HG03135 (cell line): ENCODE measurements around the gene SDK1.

Source experiments
- ATAC-seq: cut with Tn5 transposase; IDR thresholded peaks from one replicate; pipeline ENCODE4 v1.9.1; 2021; ENCODE audit warnings: mild to moderate bottlenecking, moderate library complexity; ENCODE audit not compliant: unreplicated experiment

The SDK1 gene

GRCh38 chr7:4057289-4057616 lies 756.2 kb downstream of the SDK1 start:
- no peak for ATAC-seq

GRCh38 chr7:4058158-4058557 lies 757.1 kb downstream of the SDK1 start:
- ATAC-seq = no peak

- no peak for ATAC-seq
Measured at GRCh38 chr7:4065190-4065589, 764.1 kb downstream of the SDK1 start.

GRCh38 chr7:4066206-4066605 lies 765.2 kb downstream of the SDK1 start:
- ATAC-seq = no peak

- no peak for ATAC-seq
Measured at GRCh38 chr7:4066626-4067475, 765.8 kb downstream of the SDK1 start.

- ATAC-seq = no peak
Measured at GRCh38 chr7:4067476-4067760, 766.4 kb downstream of the SDK1 start.

GRCh38 chr7:4067874-4068273 lies 766.8 kb downstream of the SDK1 start:
- ATAC-seq = no peak

- no peak for ATAC-seq
Measured at GRCh38 chr7:4068286-4068685, 767.2 kb downstream of the SDK1 start.

GRCh38 chr7:4069268-4070095 lies 768.4 kb downstream of the SDK1 start:
- no peak for ATAC-seq

GRCh38 chr7:4070214-4070613 lies 769.2 kb downstream of the SDK1 start:
- no peak for ATAC-seq

- no peak for ATAC-seq
Measured at GRCh38 chr7:4071370-4072058, 770.5 kb downstream of the SDK1 start.

GRCh38 chr7:4072161-4072925 lies 771.3 kb downstream of the SDK1 start:
- ATAC-seq = no peak

GRCh38 chr7:4073052-4073451 lies 772.0 kb downstream of the SDK1 start:
- no peak for ATAC-seq

GRCh38 chr7:4073750-4074149 lies 772.7 kb downstream of the SDK1 start:
- no peak for ATAC-seq

- no peak for ATAC-seq
Measured at GRCh38 chr7:4074407-4074806, 773.4 kb downstream of the SDK1 start.

- ATAC-seq = no peak
Measured at GRCh38 chr7:4074994-4075393, 773.9 kb downstream of the SDK1 start.

- no peak for ATAC-seq
Measured at GRCh38 chr7:4076701-4077294, 775.7 kb downstream of the SDK1 start.

GRCh38 chr7:4077980-4078379 lies 776.9 kb downstream of the SDK1 start:
- no peak for ATAC-seq

- ATAC-seq = no peak
Measured at GRCh38 chr7:4078580-4078979, 777.5 kb downstream of the SDK1 start.

- no peak for ATAC-seq
Measured at GRCh38 chr7:4079366-4079765, 778.3 kb downstream of the SDK1 start.

- ATAC-seq = no peak
Measured at GRCh38 chr7:4079956-4080355, 778.9 kb downstream of the SDK1 start.
